T-cell (primary cell): ENCODE data around the gene RYR2. TPM values are rescaled to one million over a fixed set of nuclear protein-coding genes. Genes with fewer than 3 reads are reported as not detected.

ENCODE experiments used
- ATAC-seq, 4 experiments: fragments of 200-7000 bp in 3 of 4; fragments of 150-1000 bp in 1 of 4; cut with Tn5 transposase; replicated peaks in 1 of 4; 1 replicate in 3 of 4; 2 replicates in 1 of 4; pipeline ENCODE4 v1.10.0; 2021; ENCODE audit warnings: moderate library complexity in 3 of 4, mild to moderate bottlenecking in 2 of 4, moderate number of reproducible peaks in 1 of 4
- CTCF ChIA-PET, 2 donors: fragments of 300-600 bp; sonication (Branson Sonifier 250); formaldehyde crosslinking; loops; one replicate each; lab custom pipeline; 2022; ENCODE audit warnings: antibody characterized with exemption in 2 of 2; lab: Charles Lee
- POLR2A ChIA-PET, 2 donors: fragments of 300-600 bp; sonication (Branson Sonifier 250); formaldehyde crosslinking; loops; one replicate each; lab custom pipeline; 2022; ENCODE audit warnings: antibody characterized with exemption in 2 of 2; lab: Charles Lee
- DNase-seq, 35 experiments: peaks; one replicate each; pipeline versions ENCODE4 v3.0.0 to v3.0.0-alpha.2; 2013 to 2023
- H3K27ac ChIP-seq: one replicate; pipeline ENCODE4 v1.5.1; 2013; ENCODE audit warnings: low read length
- H3K27me3 ChIP-seq, 2 experiments: replicated peaks in 1 of 2; 1 replicate in 1 of 2; 2 replicates in 1 of 2; pipeline versions ENCODE4 v1.6.1 to v1.7.0; 2013; ENCODE audit warnings: low read length in 1 of 2, mixed read lengths in 1 of 2; ENCODE audit not compliant: control insufficient read depth in 2 of 2, insufficient read depth in 2 of 2; ENCODE audit errors: extremely low read depth in 1 of 2
- H3K36me3 ChIP-seq, 2 donors: 1 replicate in 1 of 2; 2 replicates in 1 of 2; pipeline versions ENCODE4 v1.6.1 to v1.7.0; 2013; ENCODE audit warnings: low read length in 1 of 2; ENCODE audit not compliant: control insufficient read depth in 2 of 2, insufficient read depth in 1 of 2; ENCODE audit errors: extremely low read depth in 1 of 2
- H3K4me1 ChIP-seq, 2 experiments: 1 replicate in 1 of 2; 2 replicates in 1 of 2; pipeline versions ENCODE4 v1.6.1 to v1.7.0; 2013; ENCODE audit warnings: low read length in 2 of 2, mixed read lengths in 1 of 2; ENCODE audit not compliant: insufficient read depth in 2 of 2, control insufficient read depth in 1 of 2; ENCODE audit errors: extremely low read depth in 1 of 2
- H3K4me3 ChIP-seq, 2 donors: 1 replicate in 1 of 2; 2 replicates in 1 of 2; pipeline versions ENCODE4 v1.5.1 to v1.7.0; 2013; ENCODE audit warnings: mild to moderate bottlenecking in 2 of 2, low read length in 1 of 2, moderate library complexity in 1 of 2; ENCODE audit not compliant: control insufficient read depth in 1 of 2; ENCODE audit errors: extremely low read depth in 1 of 2
- H3K9me3 ChIP-seq: 2 replicates; pipeline ENCODE4 v1.7.0; 2013
- H3K27ac Mint-ChIP-seq, 2 donors: one replicate each; pipeline ENCODE4 v1.8.0; 2020 to 2021; ENCODE audit warnings: mild to moderate bottlenecking in 2 of 2, mixed read lengths in 2 of 2
- H3K27me3 Mint-ChIP-seq, 2 donors: one replicate each; pipeline ENCODE4 v1.8.0; 2021 to 2022; ENCODE audit warnings: mixed read lengths in 2 of 2
- H3K36me3 Mint-ChIP-seq: one replicate; pipeline ENCODE4 v1.8.0; 2021; ENCODE audit warnings: mixed read lengths
- H3K4me1 Mint-ChIP-seq, 3 donors: one replicate each; pipeline ENCODE4 v1.8.0; 2020 to 2022; ENCODE audit warnings: mixed read lengths in 3 of 3, mild to moderate bottlenecking in 1 of 3
- H3K4me3 Mint-ChIP-seq, 3 donors: one replicate each; pipeline ENCODE4 v1.8.0; 2020 to 2022; ENCODE audit warnings: mild to moderate bottlenecking in 3 of 3, mixed read lengths in 3 of 3, moderate library complexity in 3 of 3
- H3K9me3 Mint-ChIP-seq, 3 donors: one replicate each; pipeline ENCODE4 v1.8.0; 2020 to 2022; ENCODE audit warnings: mixed read lengths in 3 of 3
- WGBS: methylation state at CpG from one replicate; pipeline ENCODE4 v1.1.5; 2013; ENCODE audit warnings: missing lambda C conversion rate; ENCODE audit not compliant: insufficient coverage; 5-methylcytosine and 5-hydroxymethylcytosine counted together
- total RNA-seq, 35 experiments: library from RNA in 6 of 35; stranded (reverse) in 6 of 35; fragments of 120-200 nt in 1 of 35; gene quantifications; one replicate each; pipeline versions ENCODE4 v1.2.1 to v1.2.4 and lab custom pipeline; 2013 to 2026

The RYR2 gene
- total RNA-seq, 5 donors from 2014 or later (not counting 1 experiment from before 2014, with no cell fraction given): 0.07 to 0.33 (median 0.18) TPM; not detected in 1

DNA sequence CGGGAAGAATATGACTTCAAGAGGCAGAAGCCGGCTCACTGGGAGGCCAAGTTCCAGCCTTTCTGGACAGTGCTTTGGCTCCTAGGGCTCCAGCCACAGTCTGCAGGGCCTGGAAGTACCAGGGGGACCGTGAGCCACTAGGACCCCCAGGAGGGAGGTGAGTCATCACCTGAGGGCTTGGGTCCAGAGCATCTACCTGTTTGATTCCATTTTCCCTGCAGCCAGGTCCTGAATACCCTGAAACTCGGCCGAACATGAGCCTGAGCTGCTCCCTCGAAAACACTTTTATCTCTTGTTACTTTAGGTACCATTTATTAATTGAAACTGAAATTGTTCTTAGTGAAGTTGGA is 164.1 kb downstream of the RYR2 start:
- Histone ChIP-seq H3K27me3 (peaks cover 0 to 3% of the 10 kb centered on the region in 2 experiments), H3K27ac (no peak overlapping the region), H3K9me3 (no peaks in the 10 kb centered on the region), H3K4me1 (no peaks in the 10 kb centered on the region), H3K36me3 (no peaks in the 10 kb centered on the region), H3K4me3 (no peak overlapping the region)
- ChIA-PET CTCF (no interaction called here), POLR2A (no interaction called here)
- Mint-ChIP-seq H3K27ac (no peak overlapping the region), H3K9me3 (no peaks in the 10 kb centered on the region), H3K36me3 (no peaks in the 10 kb centered on the region), H3K4me3 (no peak overlapping the region), H3K4me1 (no peaks in the 10 kb centered on the region), H3K27me3 (peaks cover 3 to 9% of the 10 kb centered on the region in 2 donors)
- ATAC-seq (no peak), DNase-seq (no peak)
- 69% methylated on average over 3 of the region's 6 CpGs for WGBS

DNA sequence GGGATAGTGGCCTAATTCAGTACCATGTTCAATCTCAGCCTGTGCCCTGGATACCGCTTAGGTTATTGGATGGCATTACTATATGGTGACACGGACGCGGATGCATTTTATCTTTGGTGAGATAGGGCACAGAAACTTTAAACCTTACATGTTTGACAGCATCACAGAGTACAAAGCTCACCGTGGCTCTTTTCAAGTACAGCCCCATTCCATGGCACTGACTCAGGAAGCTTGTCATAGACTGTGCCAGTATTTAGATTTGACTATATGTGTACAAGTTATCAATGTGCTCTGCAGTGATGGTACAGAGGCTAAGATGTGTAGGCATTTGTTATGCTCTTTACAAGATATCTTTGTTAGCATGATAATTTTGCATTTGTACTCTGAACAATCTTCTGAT is 169.0 kb downstream of the RYR2 start:
- no peaks in the 10 kb centered on the region for H3K4me1 Mint-ChIP-seq
- ChIA-PET CTCF (no interaction called here), POLR2A (no interaction called here)
- WGBS: 80% methylated on average over 1 of the region's 5 CpGs
- DNase-seq: no peak
- H3K9me3 Mint-ChIP-seq: no peaks in the 10 kb centered on the region
- H3K27ac Mint-ChIP-seq: no peak overlapping the region
- H3K4me3 Mint-ChIP-seq: no peak overlapping the region
- no peaks in the 10 kb centered on the region for H3K9me3 ChIP-seq
- no peak overlapping the region for H3K27ac ChIP-seq
- H3K4me3 ChIP-seq: no peak overlapping the region
- H3K36me3 ChIP-seq: no peaks in the 10 kb centered on the region
- H3K27me3 Mint-ChIP-seq: no peaks in the 10 kb centered on the region
- ATAC-seq: no peak
- H3K27me3 ChIP-seq: no peaks in the 10 kb centered on the region
- no peaks in the 10 kb centered on the region for H3K4me1 ChIP-seq
- H3K36me3 Mint-ChIP-seq: no peaks in the 10 kb centered on the region

DNA sequence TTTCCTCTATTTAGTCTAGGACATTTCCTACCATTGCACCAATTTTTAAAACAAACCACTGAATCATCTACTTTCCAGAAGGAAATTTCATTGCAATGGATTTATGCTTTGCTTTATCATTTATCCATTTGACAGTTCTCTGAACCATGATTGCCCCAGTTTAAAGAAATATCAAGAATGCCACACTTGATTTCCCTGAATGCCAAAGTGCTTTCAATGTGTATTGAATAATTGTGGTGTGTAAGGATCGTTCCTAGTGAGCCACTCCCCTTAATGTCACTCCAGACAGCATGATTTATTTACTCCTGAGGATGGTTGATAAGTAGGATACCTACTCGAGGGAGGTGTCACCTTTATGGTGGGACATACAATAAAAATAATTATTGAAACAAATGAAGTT is 169.6 kb downstream of the RYR2 start:
- H3K4me1 Mint-ChIP-seq: no peaks in the 10 kb centered on the region
- WGBS: no CpG with 5 or more reads among the region's 2 CpGs
- no peaks in the 10 kb centered on the region for H3K4me1 ChIP-seq
- no peaks in the 10 kb centered on the region for H3K36me3 Mint-ChIP-seq
- H3K9me3 ChIP-seq: no peaks in the 10 kb centered on the region
- DNase-seq (no peak), ATAC-seq (no peak)
- no peaks in the 10 kb centered on the region for H3K27me3 Mint-ChIP-seq
- no peak overlapping the region for H3K27ac ChIP-seq
- no peaks in the 10 kb centered on the region for H3K36me3 ChIP-seq
- CTCF ChIA-PET: no interaction called here
- no peaks in the 10 kb centered on the region for H3K9me3 Mint-ChIP-seq
- H3K4me3 ChIP-seq: no peak overlapping the region
- POLR2A ChIA-PET: no interaction called here
- H3K27ac Mint-ChIP-seq: no peak overlapping the region
- H3K4me3 Mint-ChIP-seq: no peak overlapping the region
- H3K27me3 ChIP-seq: no peaks in the 10 kb centered on the region

- DNase-seq (no peak), ATAC-seq (no peak)
- POLR2A ChIA-PET: no interaction called here
- H3K27ac Mint-ChIP-seq: no peak overlapping the region
- H3K27me3 ChIP-seq: peaks cover 0 to 5% of the 10 kb centered on the region in 2 experiments
- CTCF ChIA-PET: no interaction called here
- no peaks in the 10 kb centered on the region for H3K9me3 ChIP-seq
- no peaks in the 10 kb centered on the region for H3K4me1 ChIP-seq
- H3K4me3 ChIP-seq: no peak overlapping the region
- WGBS: 70% methylated on average over 7 of the region's 11 CpGs
- H3K27ac ChIP-seq: no peak overlapping the region
- H3K27me3 Mint-ChIP-seq: no peaks in the 10 kb centered on the region
- peaks cover 0 to 2% (median 0%) of the 10 kb centered on the region in 3 donors for H3K9me3 Mint-ChIP-seq
- H3K36me3 ChIP-seq: no peaks in the 10 kb centered on the region
- no peaks in the 10 kb centered on the region for H3K36me3 Mint-ChIP-seq
- no peaks in the 10 kb centered on the region for H3K4me1 Mint-ChIP-seq
- no peak overlapping the region for H3K4me3 Mint-ChIP-seq
Observed at GRCh38 chr1:237219751-237220642, 178.0 kb downstream of the RYR2 start.

- DNase-seq (no peak), ATAC-seq (no peak)
- ChIA-PET CTCF (no interaction called here), POLR2A (no interaction called here)
- Mint-ChIP-seq H3K9me3 (peaks cover 0 to 2% (median 0%) of the 10 kb centered on the region in 3 donors), H3K36me3 (no peaks in the 10 kb centered on the region), H3K27ac (no peak overlapping the region), H3K4me1 (no peaks in the 10 kb centered on the region), H3K27me3 (no peaks in the 10 kb centered on the region), H3K4me3 (no peak overlapping the region)
- Histone ChIP-seq H3K36me3 (no peaks in the 10 kb centered on the region), H3K4me3 (no peak overlapping the region), H3K4me1 (no peaks in the 10 kb centered on the region), H3K9me3 (no peaks in the 10 kb centered on the region), H3K27me3 (peaks cover 0 to 5% of the 10 kb centered on the region in 2 experiments), H3K27ac (no peak overlapping the region)
- WGBS: no CpG with 5 or more reads among the region's 2 CpGs
Observed at GRCh38 chr1:237223419-237223818, 181.4 kb downstream of the RYR2 start.

- ChIA-PET CTCF (no interaction called here), POLR2A (no interaction called here)
- 72% methylated on average over 5 of the region's 13 CpGs for WGBS
Observed at GRCh38 chr1:237226177-237226944, 184.4 kb downstream of the RYR2 start.

More at GRCh38 chr1:237226177-237226944, 184.4 kb downstream of the RYR2 start:
- Histone ChIP-seq H3K36me3 (no peaks in the 10 kb centered on the region), H3K27me3 (no peaks in the 10 kb centered on the region), H3K4me1 (no peaks in the 10 kb centered on the region), H3K27ac (no peak overlapping the region), H3K9me3 (no peaks in the 10 kb centered on the region), H3K4me3 (no peak overlapping the region)
- H3K27me3 Mint-ChIP-seq: no peaks in the 10 kb centered on the region
- H3K9me3 Mint-ChIP-seq: peaks cover 0 to 2% (median 0%) of the 10 kb centered on the region in 3 donors
- H3K27ac Mint-ChIP-seq: no peak overlapping the region
- DNase-seq (no peak), ATAC-seq (no peak)
- H3K4me3 Mint-ChIP-seq: no peak overlapping the region
- no peaks in the 10 kb centered on the region for H3K4me1 Mint-ChIP-seq
- H3K36me3 Mint-ChIP-seq: no peaks in the 10 kb centered on the region
